CD4-positive, alpha-beta T cell (primary cell): ENCODE data around the gene TRMT10C. TPM values are rescaled to one million over a fixed set of nuclear protein-coding genes. Genes with fewer than 3 reads are reported as not detected.
"Not testable (repeated sequence)": the region's sequence is repeated elsewhere in the genome, so short reads cannot be mapped to it uniquely, and the experiment has no call there.

Source experiments
- ATAC-seq: fragments of 200-7000 bp; cut with Tn5 transposase; one replicate; pipeline ENCODE4 v1.10.0; 2022; ENCODE audit warnings: mild to moderate bottlenecking; ENCODE audit not compliant: poor library complexity
- CTCF ChIA-PET: fragments of 350-600 bp; sonication (Branson Sonifier 250); formaldehyde crosslinking; loops from one replicate; lab custom pipeline; 2021; ENCODE audit warnings: antibody characterized with exemption, inconsistent platforms; lab: Charles Lee
- POLR2A ChIA-PET: fragments of 350-600 bp; sonication (Branson Sonifier 250); formaldehyde crosslinking; loops from one replicate; lab custom pipeline; 2021; ENCODE audit warnings: antibody characterized with exemption, inconsistent platforms; lab: Charles Lee
- DNase-seq, 14 experiments: peaks; one replicate each; pipeline ENCODE4 v3.0.0-alpha.2; 2013 to 2020; ENCODE audit warnings: mixed read lengths in 2 of 14
- H3K27ac ChIP-seq, 2 donors: one replicate each; pipeline versions ENCODE4 v1.5.1 to v1.7.0; 2013; ENCODE audit warnings: low read length in 2 of 2, low read depth in 1 of 2, mild to moderate bottlenecking in 1 of 2
- H3K27me3 ChIP-seq, 2 experiments: 1 replicate in 1 of 2; 2 replicates in 1 of 2; pipeline versions ENCODE4 v1.6.1 to v1.7.0; 2013; ENCODE audit warnings: low read length in 2 of 2, control low read depth in 1 of 2, mild to moderate bottlenecking in 1 of 2, moderate library complexity in 1 of 2; ENCODE audit not compliant: insufficient read depth in 2 of 2, control insufficient read depth in 1 of 2
- H3K36me3 ChIP-seq: one replicate; pipeline ENCODE4 v1.6.1; 2013; ENCODE audit warnings: low read length, control low read depth; ENCODE audit not compliant: insufficient read depth
- H3K4me1 ChIP-seq: one replicate; pipeline ENCODE4 v1.6.1; 2013; ENCODE audit warnings: low read length, control low read depth; ENCODE audit not compliant: insufficient read depth
- H3K4me3 ChIP-seq: one replicate; pipeline ENCODE4 v1.5.1; 2013; ENCODE audit warnings: mild to moderate bottlenecking, low read length, moderate library complexity
- H3K9me3 ChIP-seq, 2 experiments: 1 replicate in 1 of 2; 2 replicates in 1 of 2; pipeline versions ENCODE4 v1.6.1 to v1.7.0; 2013; ENCODE audit warnings: low read length in 2 of 2, mild to moderate bottlenecking in 2 of 2, control low read depth in 1 of 2, moderate library complexity in 1 of 2; ENCODE audit not compliant: control insufficient read depth in 1 of 2, insufficient read depth in 1 of 2
- H3K27ac Mint-ChIP-seq: one replicate; pipeline ENCODE4 v1.8.0; 2020; ENCODE audit warnings: mixed read lengths
- H3K27me3 Mint-ChIP-seq: one replicate; pipeline ENCODE4 v1.8.0; 2021; ENCODE audit warnings: mixed read lengths
- H3K36me3 Mint-ChIP-seq: one replicate; pipeline ENCODE4 v1.8.0; 2021; ENCODE audit warnings: low read depth, mixed read lengths
- H3K4me1 Mint-ChIP-seq: one replicate; pipeline ENCODE4 v1.8.0; 2021; ENCODE audit warnings: low read depth, mixed read lengths
- H3K4me3 Mint-ChIP-seq: one replicate; pipeline ENCODE4 v1.8.0; 2020; ENCODE audit warnings: mild to moderate bottlenecking, mixed read lengths
- H3K9me3 Mint-ChIP-seq: one replicate; pipeline ENCODE4 v1.8.0; 2020; ENCODE audit warnings: mixed read lengths
- CTCF ChIP-seq: fragments of 200-600 bp; IDR thresholded peaks from one replicate; pipeline ENCODE4 v1.8.0; 2022; ENCODE audit warnings: antibody characterized with exemption, mild to moderate bottlenecking
- intact Hi-C, 2 experiments: fragments of 100-400 bp; cut with DNase I in 1 of 2; cut with micrococcal nuclease in 1 of 2; formaldehyde crosslinking; loops; one replicate each; pipeline versions ENCODE4 v1.15.1 to v1.9.0; 2023 to 2025; cut with DNase I, micrococcal nuclease
- total RNA-seq, 174 experiments: library from RNA in 2 of 174; stranded (reverse) in 2 of 174; gene quantifications; one replicate each; pipeline ENCODE4 v1.2.3 and lab custom pipeline; 2021 to 2026

TRMT10C gene
- total RNA-seq, 2 experiments from 2014 or later, result 49.4 to 51.2 TPM

- Histone ChIP-seq H3K4me1 (peaks cover 19% of the 10 kb centered on the region), H3K27me3 (no peaks in the 10 kb centered on the region), H3K4me3 (no peak overlapping the region), H3K36me3 (no peaks in the 10 kb centered on the region), H3K9me3 (no peaks in the 10 kb centered on the region), H3K27ac (no peak overlapping the region)
- TF ChIP-seq CTCF, result no peak
- Mint-ChIP-seq H3K27me3 (no peaks in the 10 kb centered on the region), H3K4me1 (peaks cover 31% of the 10 kb centered on the region), H3K27ac (no peak overlapping the region), H3K36me3 (no peaks in the 10 kb centered on the region), H3K9me3 (peaks cover 4% of the 10 kb centered on the region), H3K4me3 (no peak overlapping the region)
- ATAC-seq (no peak), DNase-seq (no peak)
- ChIA-PET POLR2A (interaction anchor here (0.6 to 2.7 kb wide), 3 partner anchors 10 to 26 kb away, joined by 3 to 8 read pairs (median 3); partner anchors contain the start of gene TRMT10C), CTCF (interaction anchor here (2.0 kb wide), 1 partner anchor 17 kb away, joined by 5 read pairs; no protein-coding TSS in a partner anchor)
- intact Hi-C loops, result no loop called here
These were observed 26.4 kb upstream of the TRMT10C start for GRCh38 chr3:101535221-101535620.

GRCh38 chr3:101536266-101536665, 25.4 kb upstream of the TRMT10C start:
- no peak overlapping the region for H3K27ac ChIP-seq
- Mint-ChIP-seq H3K4me3 (no peak overlapping the region), H3K36me3 (no peaks in the 10 kb centered on the region), H3K9me3 (peaks cover 4% of the 10 kb centered on the region), H3K27me3 (no peaks in the 10 kb centered on the region), H3K27ac (no peak overlapping the region), H3K4me1 (peaks cover 20% of the 10 kb centered on the region)
- TF ChIP-seq CTCF, result no peak
- H3K27me3 ChIP-seq, result no peaks in the 10 kb centered on the region
- ChIA-PET CTCF (interaction anchor here (0.9 kb wide), 1 partner anchor 24 kb away, joined by 3 read pairs; no protein-coding TSS in a partner anchor), POLR2A (interaction anchor here (2.7 kb wide), 1 partner anchor 25 kb away, joined by 8 read pairs; the partner anchor contains the start of gene TRMT10C)
- H3K9me3 ChIP-seq, result no peaks in the 10 kb centered on the region
- DNase-seq (no peak), ATAC-seq (no peak)
- no peak overlapping the region for H3K4me3 ChIP-seq
- intact Hi-C loops, result no loop called here
- H3K4me1 ChIP-seq, result peaks cover 10% of the 10 kb centered on the region
- no peaks in the 10 kb centered on the region for H3K36me3 ChIP-seq

- H3K27me3 Mint-ChIP-seq, H3K27ac ChIP-seq, H3K4me3 ChIP-seq, intact Hi-C loops, H3K4me1 ChIP-seq, H3K4me3 Mint-ChIP-seq, H3K36me3 ChIP-seq, H3K27me3 ChIP-seq, ATAC-seq, H3K36me3 Mint-ChIP-seq, DNase-seq, H3K9me3 Mint-ChIP-seq, H3K9me3 ChIP-seq, POLR2A ChIA-PET: not testable (repeated sequence)
- H3K4me1 Mint-ChIP-seq, result peaks cover 16% of the 10 kb centered on the region
- peak overlapping the region; percentile 15 for H3K27ac Mint-ChIP-seq
- CTCF ChIA-PET, result interaction anchor here (0.9 to 1.0 kb wide), 2 partner anchors 18 to 25 kb away, joined by 3 read pairs; no protein-coding TSS in a partner anchor
These were observed 24.7 kb upstream of the TRMT10C start for GRCh38 chr3:101536955-101537354.
